HG02798 (cell line): ENCODE results near the gene CETN3.

Experiments used
- ATAC-seq: cut with Tn5 transposase; IDR thresholded peaks from one replicate; pipeline ENCODE4 v1.9.1; 2021; ENCODE audit warnings: mild to moderate bottlenecking; ENCODE audit not compliant: unreplicated experiment, poor library complexity

CETN3 gene

DNA sequence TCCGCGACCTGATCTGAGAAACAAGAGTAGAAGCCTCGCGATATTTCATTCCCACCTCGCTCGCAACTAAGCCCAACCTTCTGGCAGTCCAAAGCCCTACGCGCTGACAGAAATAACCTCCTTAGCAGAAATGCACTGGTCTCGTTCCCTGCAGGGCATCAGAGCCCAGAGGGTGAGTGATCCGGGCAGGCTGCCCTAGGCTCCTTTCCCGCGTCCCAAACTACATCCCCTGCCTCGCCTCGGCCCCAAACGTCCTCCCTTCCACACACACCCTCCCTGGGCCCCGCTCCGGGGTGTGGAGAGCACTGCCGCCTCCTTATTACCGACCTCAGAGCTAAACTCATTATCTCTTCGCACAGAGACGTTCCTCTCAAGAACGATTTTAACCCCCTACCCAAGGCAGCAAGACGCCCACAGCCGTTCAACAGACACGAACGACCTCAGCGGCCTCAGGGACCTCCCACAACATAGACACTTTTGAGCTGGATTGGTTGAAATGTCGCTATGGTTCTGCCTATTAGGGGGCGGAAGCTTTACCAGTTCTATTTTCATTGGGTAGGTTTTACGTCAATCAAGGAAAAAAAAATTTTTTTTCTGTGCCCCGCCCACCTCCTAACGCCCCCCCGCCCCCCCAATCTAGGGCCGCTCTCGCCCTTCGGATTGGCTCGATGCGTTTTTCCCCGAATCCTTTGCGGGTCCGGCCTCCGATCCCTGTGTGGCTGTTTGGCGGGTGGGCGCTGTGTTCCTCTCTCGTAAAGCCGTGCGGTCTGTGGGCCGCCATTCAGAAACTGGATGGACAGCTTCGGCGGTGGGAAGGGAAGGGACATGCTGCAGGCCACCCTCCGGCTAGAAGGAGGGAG lies at the start of gene CETN3:
TSS of gene CETN3 (minus strand) at position 439 of the 860 bp plus-strand sequence. CDS start at position 344, 95 bp downstream.
- ATAC-seq = peak; percentile 94

DNA sequence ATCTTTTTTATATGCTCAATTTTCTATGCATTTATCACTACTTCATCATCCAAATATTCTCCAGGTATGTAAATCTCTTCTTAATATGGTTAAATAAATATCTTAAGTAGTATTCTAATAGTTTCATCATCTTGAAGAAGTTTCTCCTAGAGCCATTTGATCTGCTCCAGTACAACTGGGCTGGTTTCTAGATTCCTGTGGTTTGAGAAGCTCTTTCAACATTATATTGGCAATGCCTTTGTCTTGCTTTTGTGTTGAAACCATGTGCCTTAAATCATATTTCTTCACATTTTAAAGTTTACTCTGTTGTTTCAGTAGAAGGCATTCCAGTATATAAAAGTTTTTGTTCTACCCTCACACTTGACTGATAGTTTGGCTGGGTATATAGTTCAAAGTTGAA lies 37.4 kb upstream of the CETN3 start:
- no peak for ATAC-seq

DNA sequence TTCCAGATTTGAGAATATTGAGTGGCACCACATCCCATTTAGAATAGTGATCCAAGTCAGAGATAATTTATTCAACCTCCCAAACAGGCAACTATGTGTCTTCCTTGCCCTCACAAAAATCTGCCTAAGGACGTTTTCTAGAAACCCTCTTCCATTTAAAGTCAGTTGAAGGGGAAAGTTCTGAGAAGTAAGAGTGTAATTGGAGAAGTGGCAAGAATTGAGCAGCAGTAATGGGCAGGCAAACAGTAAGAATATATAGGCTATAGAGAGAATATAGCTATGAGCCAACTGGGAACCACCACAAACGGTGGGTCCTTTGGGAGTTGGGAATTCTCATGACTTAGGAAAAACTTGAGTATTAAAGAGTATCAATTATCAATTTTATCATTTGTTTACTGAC lies 31.1 kb upstream of the CETN3 start:
- ATAC-seq = no peak

DNA sequence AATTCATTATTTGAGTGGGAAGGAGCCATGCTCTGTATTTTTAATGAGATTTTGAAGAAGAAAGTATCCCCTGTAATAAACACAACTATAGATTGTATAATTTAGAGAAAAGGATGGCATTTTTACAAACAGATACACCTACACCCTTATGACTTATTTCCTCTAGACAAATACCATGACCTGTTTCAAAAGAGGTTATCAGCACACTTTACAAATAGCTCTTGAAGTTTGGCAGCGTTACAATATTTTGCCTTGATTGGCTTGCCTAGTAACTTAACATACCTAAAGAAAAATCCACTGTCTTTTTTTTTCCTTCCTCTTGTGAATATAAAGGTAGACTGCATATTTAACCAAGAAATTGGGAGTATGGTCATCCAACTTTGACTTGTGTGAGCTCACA lies 28.5 kb upstream of the CETN3 start:
- ATAC-seq = no peak

DNA sequence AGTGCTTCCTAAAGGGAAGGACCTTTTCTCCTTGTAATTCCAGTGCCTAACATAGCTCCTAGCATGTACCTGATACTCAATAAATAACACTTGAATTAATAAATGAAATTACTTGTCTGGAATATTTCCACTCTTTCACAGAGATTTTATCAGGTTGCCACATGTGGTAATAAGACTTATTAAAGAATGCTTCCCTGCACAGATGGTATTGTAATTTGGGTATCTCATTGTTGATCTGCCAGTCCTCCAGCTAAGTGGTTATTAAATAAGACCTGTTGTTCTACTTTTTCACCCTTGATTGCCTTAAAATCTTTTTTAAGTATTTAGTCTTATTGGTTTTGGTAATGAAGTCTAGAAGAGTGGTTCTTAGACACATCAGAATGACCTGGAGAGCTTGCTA lies 28.1 kb upstream of the CETN3 start:
- no peak for ATAC-seq

DNA sequence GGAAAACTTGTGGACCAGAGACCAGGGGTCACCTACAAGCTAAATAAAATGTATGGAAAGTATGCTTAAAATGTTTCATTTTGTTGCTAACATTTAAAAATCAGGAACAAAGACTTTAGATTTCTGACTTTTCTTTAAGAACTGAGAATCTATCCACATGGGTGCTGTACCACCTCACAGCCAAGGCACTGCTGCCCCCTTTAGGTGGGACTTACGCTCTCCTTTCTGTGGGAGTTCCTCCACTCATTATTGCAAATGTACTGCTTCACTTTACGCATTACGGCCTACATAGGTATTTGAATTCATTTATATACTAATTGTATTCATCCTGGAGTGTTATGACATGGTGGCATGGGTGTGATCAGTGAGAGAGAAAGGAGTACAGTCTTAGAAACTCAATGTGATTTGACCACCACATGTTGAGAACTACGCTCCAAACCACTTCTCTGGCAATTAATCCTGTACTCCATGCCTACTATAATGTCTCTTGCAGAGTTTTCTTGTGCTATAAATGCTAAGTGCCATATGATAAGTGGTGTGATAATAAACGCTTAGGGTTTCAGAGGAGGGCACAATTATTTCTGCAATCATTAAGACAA lies 24.7 kb upstream of the CETN3 start:
- ATAC-seq = peak; percentile 75

DNA sequence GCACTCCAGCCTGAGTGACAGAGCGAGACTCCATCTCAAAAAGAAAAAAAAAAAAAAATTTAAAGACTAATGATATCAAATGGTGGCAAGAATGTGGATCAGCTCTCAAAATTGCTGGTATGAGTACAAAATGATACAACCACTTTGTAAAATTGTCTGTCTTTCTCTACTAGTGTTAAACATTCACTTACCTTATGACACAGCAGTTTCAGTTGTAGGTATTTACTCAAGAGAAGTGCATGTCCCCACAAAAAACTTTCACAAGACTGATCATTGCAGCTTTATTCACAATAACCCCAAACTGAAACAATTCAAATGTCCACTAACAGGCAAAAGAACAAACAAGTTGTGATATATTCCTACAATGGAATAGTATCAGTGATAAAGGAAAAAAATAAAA lies 14.7 kb upstream of the CETN3 start:
- peak; percentile 68 for ATAC-seq

DNA sequence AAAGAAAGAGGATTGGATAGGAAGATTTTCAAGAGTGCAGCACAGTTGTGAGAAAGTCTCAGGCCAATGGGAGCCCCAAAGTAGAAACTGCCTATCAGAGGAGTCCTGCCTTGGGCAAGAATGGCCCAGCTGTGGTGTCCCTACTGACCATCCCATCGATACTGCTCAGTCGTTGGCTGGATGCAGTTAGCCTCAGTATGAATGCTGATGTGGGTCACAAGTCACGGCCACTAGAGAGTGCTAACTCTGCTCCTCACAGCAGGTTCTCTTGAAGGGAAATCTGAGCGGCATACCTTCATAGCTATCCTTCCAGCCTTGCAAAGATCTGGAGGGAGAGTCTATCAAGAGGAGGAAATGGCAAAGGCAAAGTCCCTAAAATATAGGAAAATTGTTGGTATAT lies 11.6 kb upstream of the CETN3 start:
- peak; percentile 71 for ATAC-seq

DNA sequence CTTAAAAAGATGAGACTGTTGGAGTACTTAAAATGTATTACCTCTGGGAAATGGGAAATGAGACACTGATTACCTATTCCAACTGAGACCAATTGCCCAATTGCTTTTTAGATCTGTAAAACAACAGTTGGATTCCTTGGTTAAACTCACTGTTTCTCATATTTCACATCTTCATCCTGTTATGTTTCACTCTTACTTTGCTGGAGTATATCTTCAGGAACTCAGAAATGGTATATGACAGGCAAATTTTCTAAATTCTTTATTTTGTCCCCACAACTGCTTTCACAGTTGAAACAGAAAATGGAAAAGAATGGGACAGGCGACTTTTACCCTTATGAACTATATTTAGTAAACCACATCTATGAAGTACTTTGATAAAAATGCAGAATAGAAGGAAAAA lies 8.7 kb upstream of the CETN3 start:
- ATAC-seq = no peak

DNA sequence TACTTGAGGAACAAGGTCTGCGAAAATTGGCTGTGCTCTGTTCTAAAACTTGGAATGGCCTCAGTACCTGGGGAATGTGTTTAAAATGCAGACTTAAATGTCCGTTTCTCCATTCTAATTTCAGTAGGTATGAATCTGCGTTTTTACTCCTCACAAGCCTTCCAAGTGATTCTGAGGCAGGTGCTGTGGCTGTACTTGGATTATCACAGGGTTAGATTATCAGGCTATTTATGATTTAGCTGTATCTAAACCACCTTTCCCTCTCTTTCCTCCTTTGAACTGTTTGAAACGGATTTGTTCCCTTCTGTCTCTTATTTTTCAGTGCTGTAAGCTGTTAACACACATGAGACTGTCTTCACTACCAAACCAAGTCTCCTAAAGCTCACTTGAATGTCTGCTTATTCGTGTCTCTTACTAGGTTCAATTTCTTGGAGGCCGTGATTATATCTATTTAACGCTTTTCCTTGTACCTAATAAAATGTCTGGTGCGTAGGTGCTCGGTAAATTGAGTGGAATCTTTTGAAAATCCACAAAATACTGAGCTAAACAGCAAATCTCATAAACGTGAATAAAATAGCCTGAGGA lies 714 bp upstream of the CETN3 start:
- no peak for ATAC-seq

DNA sequence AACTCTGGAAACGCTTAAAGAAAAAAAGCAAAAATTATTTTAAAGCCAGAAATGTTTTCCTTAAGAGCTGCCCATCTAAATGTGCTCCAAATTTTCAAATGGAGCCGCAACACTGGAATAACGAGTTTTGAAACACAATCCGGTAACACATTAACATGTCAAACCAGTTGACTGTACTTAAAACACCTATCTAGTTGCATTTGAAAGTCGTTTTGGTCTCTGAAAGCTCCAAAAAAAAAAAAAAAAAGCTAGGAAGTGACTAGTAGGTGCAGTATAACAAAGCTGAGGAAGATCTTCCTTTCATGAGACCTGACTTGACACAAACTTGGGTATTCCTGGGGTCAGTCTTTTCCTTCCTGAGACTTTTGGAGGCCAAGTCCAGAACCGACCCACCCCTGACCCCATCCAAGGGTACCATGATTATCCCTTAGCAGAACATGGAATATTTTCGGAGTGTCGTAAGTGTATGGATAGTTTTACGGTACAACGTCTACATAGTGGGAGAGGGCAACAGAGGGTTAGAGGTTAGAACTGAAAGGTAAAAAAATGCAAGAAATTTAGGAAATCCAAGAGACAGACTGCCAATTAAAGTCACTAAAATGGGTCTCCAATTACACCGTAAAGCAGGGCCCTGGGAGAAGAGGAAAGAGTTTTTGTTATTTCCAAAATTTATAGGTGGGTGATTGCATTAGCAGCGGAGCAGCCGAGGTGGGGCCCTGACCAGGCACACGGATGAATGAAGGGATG lies 812 bp downstream of the CETN3 start:
- no peak for ATAC-seq

DNA sequence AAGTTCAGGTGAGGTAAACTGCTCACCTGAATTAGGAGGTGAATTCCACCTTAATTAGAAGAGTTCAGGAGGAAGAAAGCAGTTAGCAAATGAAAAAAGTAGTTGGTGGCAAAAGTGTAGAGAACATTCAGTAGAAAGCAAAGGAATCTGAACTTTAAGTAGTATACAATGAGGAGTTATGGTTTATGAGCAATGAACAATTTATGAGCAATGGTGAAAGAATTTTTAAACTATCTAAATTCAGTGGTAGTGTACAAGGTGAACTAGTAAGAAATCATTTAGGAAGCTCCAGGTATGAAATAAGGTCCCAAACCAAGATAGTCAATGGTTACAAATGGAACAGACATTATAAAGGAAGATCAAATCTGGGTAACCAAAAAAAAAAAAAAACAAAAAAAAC lies 3.1 kb downstream of the CETN3 start:
- ATAC-seq = no peak

DNA sequence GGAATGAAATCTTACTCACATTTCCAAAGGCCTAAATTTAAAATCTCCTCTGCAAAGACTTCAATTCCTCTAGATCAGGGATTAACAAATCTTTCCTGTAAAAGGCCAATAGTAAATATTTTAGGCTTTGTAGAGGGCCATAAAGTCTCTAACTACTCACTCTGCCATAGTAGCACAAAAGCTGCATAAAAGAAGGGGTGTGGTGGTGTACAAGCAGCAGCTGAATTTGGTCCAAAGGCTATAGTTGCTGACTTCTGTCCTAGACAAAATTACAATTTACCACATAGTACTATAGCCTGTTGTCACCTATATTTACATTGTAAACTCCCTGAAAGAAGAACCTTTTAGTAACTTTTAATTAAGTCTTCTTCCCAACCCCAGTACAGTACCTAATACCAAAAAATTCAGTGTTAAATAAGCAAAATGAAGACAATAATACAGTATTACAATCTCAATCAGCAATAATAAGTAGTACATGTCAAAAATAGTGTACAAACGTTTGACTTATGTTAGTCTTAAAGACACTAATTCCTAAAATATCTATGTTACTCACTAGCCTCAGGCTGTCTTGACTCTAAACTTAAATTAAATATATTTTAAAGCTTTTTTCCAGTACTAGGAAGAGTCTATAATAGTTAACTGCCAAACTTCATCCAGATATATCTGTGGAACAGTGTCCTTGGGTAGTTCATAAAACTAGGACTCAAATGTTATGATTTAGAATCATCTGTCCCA lies 6.9 kb downstream of the CETN3 start:
- no peak for ATAC-seq

DNA sequence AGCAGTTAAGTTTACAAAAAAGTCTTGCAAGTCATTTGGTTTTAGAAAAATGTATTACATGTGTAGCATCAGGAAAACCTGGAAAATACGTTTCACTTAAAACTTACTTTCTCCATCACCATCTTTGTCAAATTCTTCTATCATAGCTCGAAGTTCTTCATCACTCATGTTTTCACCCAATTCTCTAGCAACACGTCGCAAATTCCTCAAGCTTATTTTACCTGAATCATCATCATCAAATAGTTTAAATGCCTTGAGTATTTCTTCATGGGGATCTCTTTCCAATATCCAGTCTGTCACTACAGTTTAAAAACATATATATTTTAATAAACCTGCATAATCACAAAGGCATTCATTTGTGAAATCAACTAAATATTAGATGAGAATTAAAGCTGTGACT lies 10.3 kb downstream of the CETN3 start:
- ATAC-seq = no peak

DNA sequence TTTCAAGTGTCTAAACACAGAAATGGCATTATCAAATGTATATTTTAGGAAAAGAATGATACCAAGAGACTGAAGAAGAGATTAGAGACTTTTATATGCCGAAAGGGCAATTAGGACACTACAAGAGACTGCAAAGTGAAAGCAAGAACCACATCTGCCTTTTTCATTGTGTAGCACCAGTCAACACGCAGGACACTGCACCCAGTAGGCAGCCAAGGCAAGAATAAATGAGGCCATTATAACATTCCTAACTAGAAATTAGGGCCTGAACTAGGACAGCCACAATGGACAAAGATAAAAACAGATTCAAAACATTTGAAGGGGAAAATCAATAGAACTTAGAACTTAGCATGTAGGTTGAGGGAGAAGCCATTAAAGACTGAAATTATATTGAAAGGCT lies 10.8 kb downstream of the CETN3 start:
- no peak for ATAC-seq

DNA sequence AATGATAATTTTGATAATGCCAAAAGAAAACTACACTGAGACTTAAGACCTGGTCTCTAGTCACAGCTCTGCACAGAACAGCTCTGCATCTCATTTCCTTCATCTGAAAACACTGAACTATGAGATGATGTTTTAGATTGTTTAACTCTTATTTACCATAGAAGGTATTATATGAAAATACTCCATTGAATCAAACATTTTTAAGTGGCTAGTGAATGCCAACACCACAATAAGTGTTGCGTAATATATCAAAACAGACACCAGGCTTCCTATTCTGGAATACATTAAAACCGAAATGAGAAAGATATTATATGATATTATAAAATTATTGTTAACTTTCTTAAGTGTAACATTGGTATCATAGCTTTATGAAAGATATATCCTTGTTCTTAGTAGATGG lies 14.6 kb downstream of the CETN3 start:
- no peak for ATAC-seq

DNA sequence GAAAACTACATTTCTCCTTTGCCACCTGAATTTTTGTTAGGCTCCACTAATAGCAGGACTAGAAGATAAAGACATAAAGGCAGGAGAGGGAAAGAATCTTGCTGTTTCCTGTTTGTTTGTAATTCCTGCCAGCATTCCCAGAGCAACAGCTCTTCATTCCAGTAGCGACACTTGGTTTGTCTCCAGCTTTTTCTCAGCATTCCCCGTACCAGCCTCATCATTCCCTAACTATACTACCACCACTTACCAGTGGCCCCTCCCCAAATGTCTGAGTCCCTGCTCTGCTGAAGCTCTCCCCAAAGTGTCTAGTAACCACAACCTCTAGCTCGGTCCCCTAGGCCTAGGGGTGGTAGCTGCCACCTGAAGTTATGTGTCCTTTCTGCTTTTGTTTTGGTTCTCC lies 18.6 kb downstream of the CETN3 start:
- no peak for ATAC-seq

DNA sequence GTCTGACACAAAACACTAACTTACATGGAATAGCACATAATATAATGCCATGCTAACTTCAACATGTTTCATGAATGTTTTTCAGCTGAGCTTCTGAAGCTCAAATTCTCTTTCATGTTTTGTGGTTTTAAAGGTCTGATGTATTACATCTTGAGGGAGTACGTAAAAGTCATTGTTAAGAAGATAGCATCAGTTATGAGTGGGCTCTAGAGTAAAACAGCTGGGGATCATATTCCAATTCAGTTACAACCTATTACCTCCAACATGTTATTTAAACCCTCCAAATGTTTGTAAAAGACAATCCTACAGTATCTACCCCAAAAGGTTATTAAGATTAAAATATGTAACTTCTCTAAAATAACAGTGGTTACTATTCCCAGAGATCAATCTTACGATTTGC lies 19.2 kb downstream of the CETN3 start:
- no peak for ATAC-seq

DNA sequence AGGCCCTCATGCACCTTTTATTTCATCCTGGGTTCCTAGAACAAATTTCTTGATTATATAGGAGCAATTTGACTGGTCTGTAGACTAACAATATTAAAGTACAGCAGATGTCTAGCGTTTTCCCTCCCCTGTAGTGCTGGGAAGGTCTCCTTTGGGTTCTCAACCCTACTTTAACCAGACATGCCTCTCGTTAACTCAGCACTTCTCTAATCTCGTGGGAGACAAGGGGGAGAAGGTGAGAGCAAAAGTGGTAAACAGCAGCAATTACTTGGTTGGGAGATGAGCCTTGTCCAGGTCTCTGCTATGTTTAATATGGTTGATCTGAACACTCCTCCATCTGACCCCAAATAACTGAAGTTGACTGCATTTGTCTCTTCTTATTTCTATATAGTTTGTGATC lies 22.0 kb downstream of the CETN3 start:
- ATAC-seq = no peak

DNA sequence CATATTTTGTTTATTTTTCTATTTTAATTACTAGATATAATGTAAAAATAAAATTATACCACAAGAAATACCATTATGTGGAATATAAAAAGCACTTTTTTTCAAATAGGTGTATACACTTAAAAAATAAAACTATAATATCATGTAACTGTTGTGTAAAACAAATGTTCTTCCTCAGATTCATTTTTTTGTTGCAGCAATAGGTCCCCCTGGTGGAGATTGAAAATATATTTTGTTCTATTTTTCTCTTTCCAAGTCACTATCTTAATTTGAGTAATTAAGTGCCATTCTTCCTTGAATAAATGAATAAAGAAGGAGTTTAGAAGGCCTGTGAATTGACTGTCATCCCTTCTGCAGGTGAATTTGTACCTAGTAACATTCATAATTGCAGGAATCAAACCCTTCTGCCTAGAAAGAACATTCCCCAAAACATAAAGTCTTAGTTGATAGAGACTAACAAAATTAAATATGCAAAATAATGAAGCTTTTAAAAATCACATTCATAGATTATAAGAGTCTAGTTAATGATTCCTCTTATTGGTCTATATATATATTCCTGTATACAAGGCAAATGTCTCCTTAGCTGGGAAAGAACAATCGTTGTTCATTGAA lies 23.4 kb downstream of the CETN3 start:
- no peak for ATAC-seq
